ENCODE data around the gene TMEM269.
A peak's percentile ranks its signal among the peaks of the same experiment; 100 is the strongest.
"Not testable (repeated sequence)": the region's sequence is repeated elsewhere in the genome, so short reads cannot be mapped to it uniquely, and the experiment has no call there.

The TMEM269 gene

GRCh38 chr1:42748021-42748420 is 36.8 kb upstream of the TMEM269 start:
- no peak for DNase-seq (ENCODE audit: low read depth in 2 of 2)

DNA sequence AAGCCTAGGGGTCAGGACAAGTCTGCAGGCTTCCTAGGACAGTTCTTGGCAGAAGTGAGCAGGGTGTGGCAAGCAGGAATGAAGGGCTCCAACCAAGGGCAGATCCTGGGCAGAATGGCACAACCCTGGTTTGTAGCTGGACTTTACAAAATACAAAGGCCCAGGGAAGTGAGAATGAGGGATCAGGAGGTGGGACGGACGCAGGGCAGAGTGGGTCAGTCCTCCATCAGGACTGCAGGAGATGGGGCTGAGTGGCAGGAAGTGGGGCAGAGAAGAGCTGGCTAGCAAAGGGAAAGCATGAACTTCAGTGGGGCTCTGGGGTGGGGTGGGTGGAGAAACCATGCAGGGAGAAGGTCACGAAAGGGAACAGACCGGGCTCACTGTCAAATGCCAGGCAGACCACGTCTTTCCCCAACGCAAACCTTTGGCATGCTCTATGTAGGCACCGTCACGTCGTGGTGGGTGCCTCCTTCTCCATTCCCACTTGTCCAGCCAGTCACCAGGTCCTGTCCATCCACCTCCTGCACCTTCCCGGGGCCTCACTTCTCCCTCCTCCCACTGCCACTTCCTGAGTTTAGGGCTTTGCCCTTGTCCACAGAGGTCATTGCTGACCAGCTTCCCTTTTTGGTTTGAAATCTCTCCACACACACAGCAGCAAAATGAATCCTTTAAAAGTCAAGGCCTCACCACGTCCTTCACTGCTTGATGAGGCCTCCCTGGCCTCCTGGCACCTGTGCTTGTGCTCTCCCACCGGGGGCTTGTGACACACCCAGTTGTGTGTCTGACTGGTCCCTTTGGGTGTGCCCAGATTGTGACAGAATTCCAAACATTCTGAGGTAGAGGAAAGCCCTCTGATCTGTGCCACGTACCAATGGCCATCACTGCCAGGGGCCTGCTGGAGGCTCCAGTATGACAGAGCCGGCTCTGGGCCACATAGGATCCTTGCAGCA is 36.1 kb upstream of the TMEM269 start:
- no peak for DNase-seq (ENCODE audit: low read depth in 2 of 2)

GRCh38 chr1:42750041-42750440 is 34.8 kb upstream of the TMEM269 start:
- DNase-seq (ENCODE audit: low read depth in 2 of 2), result no peak

DNA sequence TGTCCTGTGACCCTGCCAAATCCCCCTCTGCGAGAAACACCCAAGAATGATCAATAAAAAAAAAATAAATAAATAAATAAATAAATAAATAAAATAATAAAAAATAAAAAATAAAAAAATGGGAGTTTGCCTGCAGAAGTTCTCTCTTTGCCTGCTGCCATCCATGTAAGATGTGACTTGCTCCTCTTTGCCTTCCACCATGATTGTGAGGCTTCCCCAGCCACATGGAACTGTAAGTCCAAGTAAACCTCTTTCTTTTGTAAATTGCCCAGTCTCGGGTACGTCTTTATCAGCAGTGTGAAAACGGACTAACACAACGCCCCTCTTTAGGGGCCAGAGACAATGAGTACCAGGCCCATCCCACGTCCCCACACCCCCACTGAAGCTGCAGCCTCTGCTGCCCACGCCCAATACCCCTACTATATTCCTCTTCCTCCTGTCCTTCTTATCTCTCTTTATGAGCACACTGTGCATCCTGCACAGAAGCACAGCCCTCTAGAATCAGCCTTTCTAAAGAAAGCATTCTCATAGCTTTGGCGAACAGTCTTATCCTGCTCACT is 33.2 kb upstream of the TMEM269 start:
- DNase-seq (ENCODE audit: low read depth in 2 of 2), result not testable (repeated sequence)

GRCh38 chr1:42752284-42752683 is 32.5 kb upstream of the TMEM269 start:
- no peak for DNase-seq (ENCODE audit: low read depth in 2 of 2)

- DNase-seq (ENCODE audit: low read depth in 2 of 2), result no peak
Observed at GRCh38 chr1:42753070-42753469, 31.7 kb upstream of the TMEM269 start.

GRCh38 chr1:42756956-42757891 is 27.6 kb upstream of the TMEM269 start:
- DNase-seq (ENCODE audit: low read depth in 2 of 2), result no peak

DNA sequence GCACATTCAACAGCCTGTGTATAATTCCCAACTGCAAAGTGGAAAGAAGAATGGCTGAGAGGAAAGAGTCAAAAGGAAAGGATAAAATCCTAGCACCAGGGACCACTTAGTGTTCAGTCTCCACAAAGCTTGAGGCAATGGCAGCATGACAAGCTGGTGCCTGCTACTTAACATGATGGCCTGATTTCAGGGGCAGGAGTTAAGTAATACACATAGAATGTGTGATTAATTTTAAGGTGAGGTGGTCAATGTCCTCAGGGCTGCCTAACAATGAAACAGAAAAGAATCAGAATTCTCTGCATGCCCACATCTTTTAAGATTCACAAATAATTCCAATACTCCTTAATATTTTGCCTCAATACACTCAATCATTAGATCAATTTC is 26.9 kb upstream of the TMEM269 start:
- DNase-seq (ENCODE audit: low read depth in 2 of 2), result no peak

DNA sequence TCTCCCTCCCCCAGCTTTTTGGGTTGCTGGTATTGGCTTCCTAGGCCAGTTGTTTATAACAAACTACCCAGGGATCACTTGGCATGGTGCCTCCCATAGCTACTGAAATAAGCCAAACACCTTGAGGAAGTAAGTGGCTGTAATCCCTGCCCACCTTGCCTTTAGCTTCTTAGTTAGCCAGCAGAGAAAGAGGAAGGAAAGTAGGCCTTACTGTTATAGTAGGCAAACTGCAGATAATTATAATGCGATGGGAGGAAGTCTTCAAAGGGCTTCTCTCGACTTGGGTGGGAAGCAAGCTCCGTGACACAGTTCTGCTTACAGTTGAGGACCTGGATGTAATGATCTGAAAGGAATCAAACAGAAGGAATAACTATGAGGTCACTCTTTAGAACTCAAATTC is 26.1 kb upstream of the TMEM269 start:
- no peak for DNase-seq (ENCODE audit: low read depth in 2 of 2)

GRCh38 chr1:42759114-42759513 is 25.7 kb upstream of the TMEM269 start:
- no peak for DNase-seq (ENCODE audit: low read depth in 2 of 2)

DNA sequence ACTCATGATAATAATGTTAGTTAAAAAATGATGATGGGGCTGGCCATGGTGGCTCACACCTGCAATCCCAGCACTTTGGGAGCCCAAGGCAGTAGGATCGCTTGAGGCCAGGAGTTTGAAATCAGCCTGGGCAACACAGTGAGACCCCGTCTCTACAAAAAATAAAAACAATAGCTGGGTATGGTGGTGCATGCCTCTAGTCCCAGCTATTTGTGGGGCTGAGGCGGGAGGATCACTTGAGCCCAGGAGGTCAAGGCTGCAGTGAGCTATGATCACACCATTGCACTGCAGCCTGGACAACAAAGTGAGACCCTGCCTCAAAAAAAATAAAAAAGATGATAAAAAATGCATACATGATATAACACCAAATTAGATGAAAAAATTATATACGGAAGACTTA is 23.2 kb upstream of the TMEM269 start:
- DNase-seq (ENCODE audit: low read depth in 2 of 2), result no peak

GRCh38 chr1:42762269-42762668 is 22.5 kb upstream of the TMEM269 start:
- DNase-seq (ENCODE audit: low read depth in 2 of 2), result no peak

DNA sequence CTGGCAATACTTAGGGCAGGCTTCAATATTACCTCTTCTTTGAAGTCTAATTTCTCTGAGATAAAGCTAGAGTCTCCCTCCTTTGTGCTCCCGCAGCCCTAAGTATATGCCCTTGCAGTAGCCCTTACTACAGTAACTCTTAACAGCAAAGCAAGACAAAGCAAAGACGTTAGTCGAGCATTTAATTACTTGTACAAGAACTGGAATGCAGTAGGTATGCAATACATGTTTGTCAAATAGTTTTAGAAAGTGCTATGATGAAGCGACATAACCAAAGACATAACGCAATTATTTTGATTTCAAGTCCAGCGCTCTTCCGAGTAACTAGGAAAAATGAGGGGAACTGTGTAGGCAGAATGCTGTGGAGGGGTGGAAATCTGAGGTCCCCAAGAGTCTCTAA is 19.5 kb upstream of the TMEM269 start:
- DNase-seq (ENCODE audit: low read depth in 2 of 2), result no peak

DNA sequence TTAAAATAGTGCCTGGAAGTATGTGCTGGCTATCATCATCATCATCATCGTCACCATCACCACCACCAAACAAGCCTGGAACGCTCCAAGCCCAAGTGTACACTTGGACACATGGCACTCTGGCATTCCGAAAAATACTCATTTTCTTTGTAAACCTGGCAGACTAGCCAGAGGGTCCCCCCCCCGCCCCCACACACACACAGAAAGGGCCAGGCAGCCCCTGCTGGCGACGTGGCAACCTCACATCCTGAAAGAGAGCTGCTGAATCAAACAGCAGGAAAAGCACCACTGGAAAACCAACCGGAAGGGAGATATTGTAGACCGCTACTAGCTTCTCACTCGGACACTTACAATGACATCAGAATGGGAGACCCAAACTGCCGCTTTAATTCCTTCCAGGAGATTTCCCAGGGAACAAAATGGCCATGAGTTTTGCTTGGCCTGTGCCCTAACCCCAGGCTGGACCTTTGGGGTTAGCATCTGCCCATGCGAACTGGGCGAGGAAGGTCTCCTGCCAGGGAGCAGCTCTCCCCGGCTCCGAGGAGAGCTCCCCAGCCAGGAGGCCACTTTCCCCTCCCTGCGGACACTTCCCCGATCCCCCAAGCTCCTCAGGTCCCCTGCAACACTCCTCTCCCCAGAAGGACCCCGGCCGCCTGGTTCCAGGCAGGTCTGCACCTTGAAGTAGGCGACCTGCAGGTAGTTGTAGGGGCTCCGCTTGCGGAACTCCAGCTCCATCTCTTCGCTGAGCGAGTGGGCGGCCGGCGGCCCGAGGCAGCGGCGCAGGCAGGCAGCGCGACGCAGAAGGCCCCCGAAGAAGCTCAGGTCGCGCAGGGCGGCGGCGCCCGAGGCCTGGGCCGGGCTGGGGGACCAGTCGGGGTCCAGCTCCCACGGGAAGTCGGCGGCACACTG is 18.7 kb upstream of the TMEM269 start:
- peak; percentile 44 to 45 for DNase-seq (ENCODE audit: low read depth in 2 of 2)

- DNase-seq (ENCODE audit: low read depth in 2 of 2), result peak; percentile 99 to 100
Observed at GRCh38 chr1:42766741-42767509, 17.9 kb upstream of the TMEM269 start, which contains the start of the genes C1orf50 and P3H1. Gene C1orf50 (plus strand): TSS chr1:42767249. CDS start chr1:42767312, 63 bp downstream. Gene P3H1 (minus strand): TSS chr1:42767028. CDS start chr1:42766971, 57 bp downstream.

- DNase-seq (ENCODE audit: low read depth in 2 of 2), result no peak
Observed at GRCh38 chr1:42767510-42768000, 17.2 kb upstream of the TMEM269 start.

- no peak for DNase-seq (ENCODE audit: low read depth in 2 of 2)
Observed at GRCh38 chr1:42768172-42768571, 16.6 kb upstream of the TMEM269 start.

GRCh38 chr1:42769811-42770210 is 15.0 kb upstream of the TMEM269 start:
- no peak for DNase-seq (ENCODE audit: low read depth in 2 of 2)

DNA sequence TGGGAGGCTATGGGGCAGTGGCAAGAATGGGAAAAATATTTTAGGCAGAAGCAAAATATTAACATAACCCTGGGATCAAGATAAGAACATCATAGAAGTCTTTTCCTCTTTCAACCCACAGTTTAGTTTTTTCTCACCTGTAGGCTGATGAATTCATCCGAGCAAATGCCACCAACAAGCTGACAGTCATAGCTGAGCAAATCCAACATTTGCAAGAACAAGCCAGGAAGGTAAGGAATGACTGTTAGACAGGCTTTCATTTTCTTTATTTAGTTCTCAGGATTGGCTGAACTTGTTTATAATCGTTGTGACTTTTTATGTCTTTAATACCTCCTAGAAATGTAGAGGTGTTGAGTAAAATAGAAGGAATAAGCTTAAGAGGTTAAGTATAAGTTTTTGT is 11.4 kb upstream of the TMEM269 start:
- DNase-seq (ENCODE audit: low read depth in 2 of 2), result no peak

DNA sequence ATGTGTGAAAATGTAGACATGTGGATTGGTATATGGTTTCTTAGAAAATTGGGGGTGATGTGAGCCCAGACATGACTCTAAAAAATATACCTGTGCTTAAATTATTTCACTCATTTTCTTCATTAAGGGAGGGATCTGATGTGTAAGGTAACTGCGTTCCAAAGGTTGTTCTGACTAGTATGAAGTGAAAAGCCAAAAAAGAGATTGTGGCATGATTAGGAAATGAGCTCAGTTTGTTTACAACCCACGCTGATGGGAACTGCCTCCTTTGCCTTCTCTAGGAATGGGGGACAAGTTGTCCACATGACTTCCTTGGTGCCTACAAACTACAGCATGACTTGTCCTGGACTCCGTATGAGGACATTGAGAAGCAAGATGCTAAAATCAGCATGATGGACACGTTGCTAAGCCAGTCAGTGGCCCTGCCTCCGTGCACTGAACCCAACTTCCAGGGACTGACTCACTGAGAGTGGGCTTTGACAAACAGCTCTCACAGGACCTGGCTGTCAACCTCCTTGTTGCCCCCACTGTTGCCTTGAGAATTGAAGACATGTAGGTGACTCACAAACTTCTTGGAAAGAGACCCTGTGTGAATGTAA is 9.8 kb upstream of the TMEM269 start:
- no peak for DNase-seq (ENCODE audit: low read depth in 2 of 2)
